BLaER1 treated with 17β-estradiol and CSF1 and Interleukin-3, amounts not matched to agents 10 nM and 100 nM (cell line): Measurements from ENCODE around the gene MVP.
A peak's percentile ranks its signal among the peaks of the same experiment; 100 is the strongest.

ENCODE experiments used
- H3K27ac ChIP-seq, 11 experiments: shearing (Covaris generic); formaldehyde crosslinking; 2 replicates each; pipeline ENCODE4 v1.8.1; 2022
- H3K27me3 ChIP-seq, 11 experiments: shearing (Covaris generic); formaldehyde crosslinking; 2 replicates each; pipeline ENCODE4 v1.8.1; 2022
- H3K36me3 ChIP-seq, 11 experiments: shearing (Covaris generic); formaldehyde crosslinking; 2 replicates each; pipeline ENCODE4 v1.8.1; 2022
- H3K4me1 ChIP-seq, 10 experiments: shearing (Covaris generic); formaldehyde crosslinking; 2 replicates each; pipeline ENCODE4 v1.8.1; 2022
- H3K4me2 ChIP-seq, 11 experiments: shearing (Covaris generic); formaldehyde crosslinking; 2 replicates each; pipeline ENCODE4 v1.8.1; 2022
- H3K4me3 ChIP-seq, 10 experiments: shearing (Covaris generic); formaldehyde crosslinking; 2 replicates each; pipeline ENCODE4 v1.8.1; 2022
- H3K9ac ChIP-seq, 11 experiments: shearing (Covaris generic); formaldehyde crosslinking; 2 replicates each; pipeline ENCODE4 v1.8.1; 2022
- H3K9me3 ChIP-seq, 11 experiments: shearing (Covaris generic); formaldehyde crosslinking; replicated peaks in 1 of 11; 2 replicates each; pipeline ENCODE4 v1.8.1; 2022
- H4K20me1 ChIP-seq, 11 experiments: shearing (Covaris generic); formaldehyde crosslinking; 2 replicates each; pipeline ENCODE4 v1.8.1; 2022
- Cebpa-rat ChIP-seq, 11 experiments: shearing (Covaris generic); IDR thresholded peaks; 2 replicates each; pipeline ENCODE4 v1.8.1; 2022

The MVP gene

GRCh38 chr16:29852654-29853053 is 32.4 kb downstream of the MVP start:
- Histone ChIP-seq H3K9ac (no peak overlapping the region), H3K27ac (no peak overlapping the region), H3K27me3 (no peaks in the 10 kb centered on the region), H3K4me3 (no peak overlapping the region), H4K20me1 (peaks cover 0 to 12% (median 0%) of the 10 kb centered on the region in 11 experiments; a peak in 2 of 22 replicates), H3K4me2 (peak overlapping the region in 2 of 11 experiments; percentile 35 to 39; a peak in 3 of 22 replicates), H3K4me1 (peaks cover 7 to 33% (median 13%) of the 10 kb centered on the region in 10 experiments; a peak in 16 of 20 replicates), H3K9me3 (no peaks in the 10 kb centered on the region), H3K36me3 (peaks cover 0 to 7% (median 2%) of the 10 kb centered on the region in 11 experiments; a peak in 12 of 22 replicates)
- no peak for TF ChIP-seq Cebpa-rat (IDR thresholded peaks at IDR 0.05)

- no peaks in the 10 kb centered on the region for H3K27me3 ChIP-seq
- TF ChIP-seq Cebpa-rat (IDR thresholded peaks at IDR 0.05) = no peak
- H4K20me1 ChIP-seq = peaks cover 0 to 13% (median 0%) of the 10 kb centered on the region in 11 experiments; a peak in 4 of 22 replicates
- H3K4me2 ChIP-seq = no peak overlapping the region
- H3K4me3 ChIP-seq = no peak overlapping the region
- peaks cover 4 to 21% (median 15%) of the 10 kb centered on the region in 10 experiments; a peak in 15 of 20 replicates for H3K4me1 ChIP-seq
- peaks cover 14 to 24% (median 17%) of the 10 kb centered on the region in 11 experiments for H3K36me3 ChIP-seq
- no peak overlapping the region for H3K9ac ChIP-seq
- no peaks in the 10 kb centered on the region for H3K9me3 ChIP-seq
- no peak overlapping the region for H3K27ac ChIP-seq
Measured at GRCh38 chr16:29854520-29855100, 34.3 kb downstream of the MVP start.

GRCh38 chr16:29857133-29857760 is 37.0 kb downstream of the MVP start:
- Histone ChIP-seq H3K4me3 (no peak overlapping the region), H3K9ac (no peak overlapping the region), H3K27ac (no peak overlapping the region; a peak in 1 of 22 replicates), H4K20me1 (peaks cover 0 to 33% (median 10%) of the 10 kb centered on the region in 11 experiments; a peak in 7 of 22 replicates), H3K9me3 (no peaks in the 10 kb centered on the region), H3K4me2 (peak overlapping the region in 5 of 11 experiments; percentile 13 to 56 (median 35); a peak in 9 of 22 replicates), H3K36me3 (peaks cover 31 to 42% (median 36%) of the 10 kb centered on the region in 11 experiments), H3K4me1 (peaks cover 20 to 38% (median 29%) of the 10 kb centered on the region in 10 experiments), H3K27me3 (no peaks in the 10 kb centered on the region)
- TF ChIP-seq Cebpa-rat (IDR thresholded peaks at IDR 0.05) = no peak

GRCh38 chr16:29858149-29858849 is 38.0 kb downstream of the MVP start:
- Histone ChIP-seq H3K27me3 (no peaks in the 10 kb centered on the region), H3K27ac (no peak overlapping the region), H3K4me1 (peaks cover 14 to 40% (median 30%) of the 10 kb centered on the region in 10 experiments), H3K36me3 (peaks cover 31 to 42% (median 36%) of the 10 kb centered on the region in 11 experiments), H4K20me1 (peaks cover 0 to 35% (median 10%) of the 10 kb centered on the region in 11 experiments; a peak in 7 of 22 replicates), H3K9me3 (no peaks in the 10 kb centered on the region), H3K4me2 (no peak overlapping the region), H3K4me3 (no peak overlapping the region), H3K9ac (no peak overlapping the region)
- no peak for TF ChIP-seq Cebpa-rat (IDR thresholded peaks at IDR 0.05)

- H3K9ac ChIP-seq = no peak overlapping the region
- H3K27me3 ChIP-seq = no peaks in the 10 kb centered on the region
Measured at GRCh38 chr16:29858974-29859373, 38.7 kb downstream of the MVP start.

GRCh38 chr16:29860218-29860617 is 40.0 kb downstream of the MVP start:
- peak overlapping the region in 2 of 11 experiments; percentile 37 to 40; a peak in 2 of 22 replicates for H3K9ac ChIP-seq

More at GRCh38 chr16:29858974-29859373, 38.7 kb downstream of the MVP start:
- Histone ChIP-seq H3K4me3 (no peak overlapping the region), H3K4me1 (peaks cover 14 to 44% (median 30%) of the 10 kb centered on the region in 10 experiments), H3K9me3 (no peaks in the 10 kb centered on the region), H3K36me3 (peaks cover 31 to 42% (median 36%) of the 10 kb centered on the region in 11 experiments), H3K27ac (no peak overlapping the region), H3K4me2 (no peak overlapping the region), H4K20me1 (peaks cover 0 to 35% (median 10%) of the 10 kb centered on the region in 11 experiments; a peak in 7 of 22 replicates)
- no peak for TF ChIP-seq Cebpa-rat (IDR thresholded peaks at IDR 0.05)

GRCh38 chr16:29862383-29862883 is 42.2 kb downstream of the MVP start:
- Histone ChIP-seq H3K27me3 (no peaks in the 10 kb centered on the region), H3K4me2 (peak overlapping the region; percentile 87 to 98 (median 93)), H4K20me1 (peaks cover 0 to 35% (median 10%) of the 10 kb centered on the region in 11 experiments; a peak in 7 of 22 replicates), H3K4me3 (peak overlapping the region; percentile 82 to 97 (median 90)), H3K9ac (peak overlapping the region; percentile 83 to 98 (median 95)), H3K4me1 (peaks cover 14 to 26% (median 21%) of the 10 kb centered on the region in 10 experiments), H3K27ac (peak overlapping the region; percentile 91 to 100 (median 98)), H3K36me3 (peaks cover 31 to 41% (median 36%) of the 10 kb centered on the region in 11 experiments), H3K9me3 (no peaks in the 10 kb centered on the region)
- TF ChIP-seq Cebpa-rat (IDR thresholded peaks at IDR 0.05) = no peak

More at GRCh38 chr16:29860218-29860617, 40.0 kb downstream of the MVP start:
- Histone ChIP-seq H4K20me1 (peaks cover 0 to 35% (median 10%) of the 10 kb centered on the region in 11 experiments; a peak in 7 of 22 replicates), H3K36me3 (peaks cover 31 to 42% (median 36%) of the 10 kb centered on the region in 11 experiments), H3K27ac (no peak overlapping the region), H3K4me3 (no peak overlapping the region), H3K4me2 (no peak overlapping the region), H3K27me3 (no peaks in the 10 kb centered on the region), H3K4me1 (peaks cover 14 to 44% (median 30%) of the 10 kb centered on the region in 10 experiments), H3K9me3 (no peaks in the 10 kb centered on the region)
- TF ChIP-seq Cebpa-rat (IDR thresholded peaks at IDR 0.05) = no peak

- peak in 3 of 11 experiments; percentile 8 to 45 (median 19); a peak in 2 of 22 replicates for TF ChIP-seq Cebpa-rat (IDR thresholded peaks at IDR 0.05)
- H3K4me2 ChIP-seq = peak within 1 kb of the TSS; percentile 87 to 98 (median 93)
- no peaks in the 10 kb centered on the region for H3K27me3 ChIP-seq
- peak within 1 kb of the TSS; percentile 83 to 98 (median 95) for H3K9ac ChIP-seq
- no peaks in the 10 kb centered on the region for H3K9me3 ChIP-seq
- peaks cover 14 to 22% (median 18%) of the 10 kb centered on the region in 10 experiments for H3K4me1 ChIP-seq
- peak within 1 kb of the TSS; percentile 82 to 97 (median 90) for H3K4me3 ChIP-seq
- H4K20me1 ChIP-seq = peaks cover 0 to 35% (median 10%) of the 10 kb centered on the region in 11 experiments; a peak in 7 of 22 replicates
- H3K27ac ChIP-seq = peak within 1 kb of the TSS; percentile 91 to 100 (median 98)
- peaks cover 31 to 35% (median 34%) of the 10 kb centered on the region in 11 experiments for H3K36me3 ChIP-seq
Measured at GRCh38 chr16:29862884-29863668, 42.8 kb downstream of the MVP start, which contains the start of gene CDIPT. TSS of gene CDIPT (minus strand) at chr16:29863226. CDS start at chr16:29862857, 369 bp downstream.
